GM08714 (cell line): ENCODE data around the gene DAZAP1.
"Not testable (repeated sequence)": the region's sequence is repeated elsewhere in the genome, so short reads cannot be mapped to it uniquely, and the experiment has no call there.

Experiments used
- H3K4me3 ChIP-seq: fragments of 200-500 bp; sonication (Bioruptor generic); 2 replicates; pipeline ENCODE4 v1.5.1; 2014; ENCODE audit warnings: mild to moderate bottlenecking, low read length, inconsistent platforms
- ZNF274 ChIP-seq: IDR thresholded peaks from 2 replicates; pipeline ENCODE4 v1.6.1; 2012; ENCODE audit warnings: mild to moderate bottlenecking, low read depth, low read length

The DAZAP1 gene

GRCh38 chr19:1417681-1418495, 10.5 kb downstream of the DAZAP1 start:
- TF ChIP-seq ZNF274 = no peak
- no peak overlapping the region for H3K4me3 ChIP-seq

GRCh38 chr19:1418496-1418775, 11.1 kb downstream of the DAZAP1 start:
- no peak for TF ChIP-seq ZNF274
- no peak overlapping the region for H3K4me3 ChIP-seq

DNA sequence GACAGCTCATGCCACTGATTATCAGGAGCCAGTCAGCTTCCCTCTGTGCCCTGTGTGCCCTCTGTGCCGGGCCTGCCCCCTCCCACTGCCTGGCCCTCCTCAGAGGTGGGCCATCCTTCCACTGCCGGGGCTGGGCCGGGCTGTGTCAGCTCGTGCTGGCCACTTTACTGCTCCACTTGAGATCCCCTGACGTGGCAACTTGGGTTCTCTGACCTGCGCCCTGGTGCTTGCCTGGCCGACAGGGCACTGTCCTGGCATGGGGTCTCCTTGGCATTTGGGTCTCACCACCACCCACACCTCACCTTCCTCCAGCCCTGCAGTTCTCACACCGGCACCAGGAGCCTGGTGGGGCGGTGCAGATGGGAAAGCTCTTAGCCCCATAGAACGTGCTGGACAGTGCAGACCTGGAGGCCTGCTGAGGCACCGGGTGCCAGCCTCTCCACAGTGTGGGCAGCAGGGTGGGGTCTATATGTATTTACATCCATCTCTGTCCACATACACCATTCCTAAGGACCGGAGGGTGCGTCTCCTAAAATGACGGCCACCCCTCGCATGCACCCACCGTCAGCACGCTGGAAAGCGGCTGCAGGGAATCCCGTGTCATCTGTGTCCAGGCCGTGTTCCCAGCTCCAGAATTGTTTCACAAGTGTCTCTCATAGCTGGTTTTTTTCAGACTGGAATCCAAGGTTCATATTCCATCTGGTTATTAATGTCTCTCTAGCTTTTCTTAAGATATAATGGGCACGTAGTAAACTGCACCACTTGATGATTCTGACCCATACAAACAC, 11.8 kb downstream of the DAZAP1 start:
- no peak for TF ChIP-seq ZNF274
- H3K4me3 ChIP-seq = no peak overlapping the region

- H3K4me3 ChIP-seq = not testable (repeated sequence)
These were observed 12.7 kb downstream of the DAZAP1 start for GRCh38 chr19:1420085-1420484.

DNA sequence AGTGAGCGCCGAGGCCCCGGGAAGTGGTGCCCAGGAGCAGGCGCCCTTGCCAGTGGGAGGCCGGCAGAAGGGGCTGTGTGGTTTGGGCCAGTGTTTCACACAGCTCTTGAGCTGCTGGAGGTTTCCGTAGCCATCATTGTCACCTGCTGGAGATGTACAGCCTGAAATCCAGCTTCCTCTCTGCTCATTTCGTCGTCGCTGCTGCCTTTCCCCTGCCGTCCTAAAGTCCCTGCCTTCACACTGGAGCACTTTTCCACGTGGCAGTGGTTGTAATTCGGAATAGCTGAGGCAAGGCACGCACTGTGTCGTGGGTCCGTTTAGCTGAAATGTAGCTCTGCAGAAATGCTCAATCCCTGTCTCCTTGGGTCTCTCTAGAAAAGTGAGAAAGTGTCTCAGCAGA, 13.2 kb downstream of the DAZAP1 start:
- no peak for TF ChIP-seq ZNF274
- no peak overlapping the region for H3K4me3 ChIP-seq

- H3K4me3 ChIP-seq = no peak overlapping the region
- no peak for TF ChIP-seq ZNF274
These were observed 14.0 kb downstream of the DAZAP1 start for GRCh38 chr19:1421218-1421957.

DNA sequence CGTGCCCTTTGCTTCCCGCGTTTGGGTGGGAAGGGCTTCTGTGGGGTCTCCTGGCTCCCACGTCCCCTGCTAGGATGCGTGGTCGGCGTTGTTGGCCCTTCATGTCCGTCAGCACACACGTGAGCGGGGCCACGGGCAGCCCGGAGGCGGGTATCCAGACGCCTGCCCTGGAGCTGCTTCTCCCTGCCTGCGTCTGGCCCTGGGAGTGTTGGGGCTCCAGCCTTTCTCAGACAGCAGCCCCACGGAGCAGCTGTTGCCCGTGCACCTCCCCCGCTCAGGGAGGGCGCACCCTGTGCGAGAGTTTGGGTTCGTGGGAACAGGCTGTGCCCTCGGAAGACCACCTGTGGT, 14.5 kb downstream of the DAZAP1 start:
- no peak overlapping the region for H3K4me3 ChIP-seq
- no peak for TF ChIP-seq ZNF274

GRCh38 chr19:1422360-1422759, 15.0 kb downstream of the DAZAP1 start:
- no peak overlapping the region for H3K4me3 ChIP-seq
- no peak for TF ChIP-seq ZNF274

- TF ChIP-seq ZNF274 = no peak
- no peak overlapping the region for H3K4me3 ChIP-seq
These were observed 15.6 kb downstream of the DAZAP1 start for GRCh38 chr19:1422943-1423342.

DNA sequence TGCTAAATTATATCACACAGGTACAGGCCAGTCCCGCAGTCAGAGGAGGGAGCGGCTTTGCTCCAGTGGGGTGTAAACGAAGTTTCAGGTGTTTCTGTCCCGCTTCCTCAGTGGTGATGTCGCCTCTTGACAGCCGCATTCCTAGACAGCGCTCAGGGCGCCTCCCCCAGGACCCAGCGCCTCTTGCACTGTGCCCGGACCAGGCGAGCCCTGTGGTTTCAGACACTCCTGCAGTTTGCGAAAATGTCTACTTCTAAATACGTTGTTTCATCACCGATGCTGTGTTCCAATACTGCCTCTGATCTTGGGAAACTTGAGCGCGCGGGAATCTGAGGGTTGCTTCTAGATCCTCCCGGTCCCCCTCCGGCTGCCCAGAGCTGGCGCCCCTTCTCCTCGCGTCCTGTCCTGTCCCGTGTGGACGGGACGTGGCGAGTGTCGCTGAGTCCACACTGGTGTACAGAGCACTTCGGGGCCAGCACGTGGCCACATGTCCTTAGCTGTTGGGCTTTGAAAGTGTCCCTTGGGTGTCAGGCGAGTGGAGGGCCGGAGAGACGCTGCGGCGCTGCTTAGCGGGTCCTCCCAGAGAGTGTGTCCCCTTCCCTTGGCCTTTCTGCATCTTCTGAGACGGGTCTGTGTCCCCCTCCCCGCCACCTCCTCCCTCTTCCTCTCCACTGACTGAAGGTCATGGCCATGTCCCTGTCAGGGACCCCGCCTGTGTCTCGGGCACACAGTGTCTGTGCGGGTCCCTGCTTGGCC, 16.2 kb downstream of the DAZAP1 start:
- TF ChIP-seq ZNF274 = no peak
- H3K4me3 ChIP-seq = no peak overlapping the region

DNA sequence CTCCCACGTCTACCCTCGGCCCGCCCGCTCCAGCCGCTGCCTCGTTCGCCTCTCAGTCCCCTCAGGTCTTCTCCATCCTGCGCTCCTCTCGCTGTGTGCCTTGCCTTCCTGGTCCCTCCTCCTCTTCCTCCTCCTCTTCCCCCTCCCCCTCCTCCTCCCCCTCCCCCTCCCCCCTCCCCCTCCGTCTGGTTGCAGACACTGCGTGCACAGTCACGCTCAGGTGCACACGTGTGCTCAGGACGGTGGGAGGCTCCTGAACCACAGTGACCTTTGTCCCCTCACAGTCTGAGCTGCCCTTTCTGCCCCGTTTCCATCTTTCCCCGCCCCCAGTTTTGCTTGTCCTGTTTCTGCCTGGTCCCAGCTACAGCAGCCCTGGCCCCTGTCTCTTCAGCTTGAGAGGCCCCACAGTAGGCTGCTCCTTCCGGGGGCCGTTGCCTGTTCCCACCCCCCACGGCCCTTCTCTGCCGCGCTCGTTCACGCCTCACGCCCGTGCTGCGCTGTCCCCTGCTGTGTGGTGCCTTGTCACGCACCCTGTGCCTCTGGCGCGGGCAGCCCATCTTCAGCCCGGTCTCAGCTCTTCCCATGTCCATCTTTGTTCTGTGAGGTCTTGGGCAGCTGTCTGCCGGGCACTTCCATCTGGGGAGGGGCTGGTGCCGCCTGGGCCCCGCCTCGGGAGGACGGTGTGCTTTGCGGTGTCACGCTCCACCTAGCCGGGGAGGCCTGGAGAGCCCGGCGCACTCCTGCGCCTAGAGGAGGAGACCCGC, 17.0 kb downstream of the DAZAP1 start:
- no peak for TF ChIP-seq ZNF274
- no peak overlapping the region for H3K4me3 ChIP-seq

DNA sequence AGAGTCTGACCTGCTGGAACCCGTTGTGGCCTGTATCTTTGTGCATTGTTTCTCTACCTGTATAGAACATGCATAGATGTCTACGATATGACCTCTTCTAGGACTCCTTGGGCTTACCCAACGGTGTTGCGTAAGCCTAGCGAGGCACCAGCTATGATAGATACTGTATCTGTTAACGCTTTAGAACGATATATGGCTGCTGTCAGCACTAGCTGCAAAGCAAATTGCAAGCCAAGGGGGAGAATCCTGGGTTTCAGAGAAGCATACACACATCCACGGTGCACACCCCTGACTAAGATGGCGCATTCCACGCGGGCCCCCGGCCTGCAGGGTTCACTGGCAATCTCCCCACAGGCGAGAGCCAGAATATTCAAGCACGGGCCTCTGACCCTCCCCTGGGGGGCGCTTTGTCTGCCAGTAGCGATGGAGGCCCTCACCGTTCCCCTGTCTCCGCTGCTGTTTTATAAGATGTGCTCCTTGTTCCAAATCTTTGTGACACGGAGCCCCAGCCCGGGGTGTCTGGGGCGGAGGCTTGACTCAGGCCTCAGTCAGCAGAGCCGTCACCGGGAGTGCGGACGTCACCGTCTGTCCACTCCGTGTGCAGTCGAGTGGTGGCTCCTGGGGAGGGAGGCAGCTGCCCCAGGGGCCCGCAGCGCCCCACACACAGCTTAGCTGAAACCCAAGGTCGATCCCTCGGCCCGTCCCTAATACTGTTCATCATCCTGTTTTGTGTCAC, 17.9 kb downstream of the DAZAP1 start:
- no peak for TF ChIP-seq ZNF274
- no peak overlapping the region for H3K4me3 ChIP-seq

DNA sequence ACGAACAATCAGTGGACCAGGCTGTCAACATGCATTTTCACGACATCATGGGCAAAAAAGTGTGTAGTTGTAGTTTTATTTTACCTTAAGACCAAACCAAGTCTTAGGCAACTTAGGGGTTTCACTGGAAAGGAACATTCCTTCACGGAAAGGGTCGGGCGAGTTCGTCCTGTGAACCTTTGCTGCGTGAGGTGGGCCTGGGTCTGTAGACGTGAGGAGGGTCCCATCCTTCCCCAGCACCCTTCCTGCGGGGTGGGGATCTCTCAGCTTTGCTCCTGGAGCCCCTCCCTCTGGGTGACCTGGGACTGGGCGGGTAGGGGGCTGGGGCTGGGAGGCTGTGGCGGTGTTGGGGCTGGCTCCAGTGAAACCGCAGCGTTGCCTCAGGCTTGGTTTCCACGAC, 18.5 kb downstream of the DAZAP1 start:
- no peak for TF ChIP-seq ZNF274
- H3K4me3 ChIP-seq = no peak overlapping the region

- no peak for TF ChIP-seq ZNF274
- no peak overlapping the region for H3K4me3 ChIP-seq
These were observed 19.4 kb downstream of the DAZAP1 start for GRCh38 chr19:1426736-1427135.
